ENCODE measurements around the gene NOTCH4. TPM values are rescaled to one million over a fixed set of nuclear protein-coding genes. Genes with fewer than 3 reads are reported as not detected.

NOTCH4 gene
- total and polyA plus RNA-seq, 2 of the 4 experiments (the other 2 are of a cell fraction) = 0.96 to 1.3 TPM

DNA sequence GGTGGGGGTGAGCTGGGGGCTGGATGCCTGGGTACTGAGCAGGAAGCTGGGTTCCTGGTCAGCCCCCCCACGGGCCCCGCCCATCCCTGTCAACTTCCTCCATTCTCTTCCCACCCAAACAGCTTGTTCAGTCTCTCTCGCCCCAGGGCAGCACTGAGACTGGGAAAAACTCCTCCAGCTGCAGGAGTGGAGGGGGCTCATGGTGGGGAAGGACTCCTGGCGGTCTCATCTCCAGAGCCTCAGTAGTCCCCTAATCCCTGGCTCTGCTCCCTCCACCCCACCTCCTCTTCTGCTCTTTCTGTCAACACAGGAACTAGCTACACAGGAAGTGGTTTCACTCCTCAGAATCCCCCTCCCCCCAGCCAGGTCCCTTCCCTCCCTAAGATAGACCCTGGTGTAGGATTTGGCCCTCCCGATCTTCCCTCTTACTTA, 31.2 kb downstream of the NOTCH4 start, which contains the start of gene GPSM3:
TSS of gene GPSM3 (minus strand) at position 36 of the 432 bp plus-strand sequence. CDS start 130 bp downstream, outside the sequence.
- no peaks in the 10 kb centered on the region for H3K9me3 ChIP-seq (ENCODE audit: control insufficient read depth, insufficient read depth, low read length)
- peaks cover 25% of the 10 kb centered on the region for H3K9me1 ChIP-seq (ENCODE audit: insufficient read depth, low read length)
- peak within 1 kb of the TSS; percentile 90 for H2BK15ac ChIP-seq (ENCODE audit: low read depth, low read length)
- TF ChIP-seq FOS (IDR thresholded peaks at IDR 0.05; ENCODE audit: low read depth, low read length) (no peak), NFE2L2 (IDR thresholded peaks at IDR 0.05; ENCODE audit: low read depth, low read length) (no peak), SMC3 (IDR thresholded peaks at IDR 0.05; ENCODE audit: low read depth, low read length) (no peak), RFX5 (IDR thresholded peaks at IDR 0.05; ENCODE audit: low read depth, low read length) (no peak), CTCF (conservative IDR thresholded peaks at IDR 0.05; ENCODE audit: low read depth, low read length) (no peak), CHD1 (IDR thresholded peaks at IDR 0.05; ENCODE audit: low read depth, low read length) (no peak), POLR2A (IDR thresholded peaks at IDR 0.05; ENCODE audit: low read depth, low read length) (no peak), CEBPB (IDR thresholded peaks at IDR 0.05; ENCODE audit: low read depth, low read length) (no peak), RCOR1 (IDR thresholded peaks at IDR 0.05; ENCODE audit: insufficient replicate concordance, low read length) (no peak), MAFK (IDR thresholded peaks at IDR 0.05; ENCODE audit: low read depth, low read length) (no peak)
- peak within 1 kb of the TSS; percentile 93 for H2BK120ac ChIP-seq (ENCODE audit: low read depth, low read length)
- H2BK5ac ChIP-seq (ENCODE audit: low read depth, low read length, poor library complexity, severe bottlenecking) = peak within 1 kb of the TSS; percentile 95
- H3K4me3 ChIP-seq (ENCODE audit: insufficient read depth, low read depth, low read length) = no peak within 1 kb of the TSS
- H2BK20ac ChIP-seq (ENCODE audit: low read depth, low read length) = peak within 1 kb of the TSS; percentile 84
- peak within 1 kb of the TSS; percentile 94; the same call in 1 of the 2 replicates for H3K23ac ChIP-seq (ENCODE audit: low read depth, low read length)
- POLR2A ChIA-PET (ENCODE audit: unreplicated experiment) = no interaction called here
- H3K4me2 ChIP-seq (ENCODE audit: low read depth, low read length) = peak within 1 kb of the TSS; percentile 87
- WGBS, 2 experiments (ENCODE audit: extremely low coverage in 2 of 2, insufficient read length in 1 of 2) = no CpG with 5 or more reads among the region's 5 CpGs
- intact Hi-C loops (cut with micrococcal nuclease) = no loop called here
- peak within 1 kb of the TSS; percentile 77 to 97 for H4K8ac ChIP-seq (ENCODE audit: low read depth in 2 of 2, low read length in 2 of 2)
- BruUV-seq (replicated peaks) = no TSS peak
- no peaks in the 10 kb centered on the region for H4K20me1 ChIP-seq (ENCODE audit: insufficient read depth, low read length)
- H3K4me1 ChIP-seq (ENCODE audit: control insufficient read depth, insufficient read depth, low read length) = peaks cover 15% of the 10 kb centered on the region
- H3K4ac ChIP-seq (ENCODE audit: low read depth, low read length) = peak within 1 kb of the TSS; percentile 98
- peak within 1 kb of the TSS; percentile 98 for H2AK9ac ChIP-seq (replicated peaks; ENCODE audit: low read depth, low read length, poor library complexity)
- in situ Hi-C loops (cut with MboI; ENCODE audit: low sequenced_read_pairs) = loop anchor here (5.0 to 25.0 kb wide), 2 partner anchors 75 to 770 kb away; partner anchors contain the start of genes BRD2 and HLA-DMA
- H3K56ac ChIP-seq (ENCODE audit: extremely low read depth, insufficient read depth, low read length) = peak within 1 kb of the TSS; percentile 42
- H3K27me3 ChIP-seq (ENCODE audit: control insufficient read depth, insufficient read depth, low read length) = no peaks in the 10 kb centered on the region
- peaks cover 20 to 61% of the 10 kb centered on the region in 2 experiments for H3K79me1 ChIP-seq (ENCODE audit: low read depth in 1 of 2, low read length in 2 of 2)
- peaks cover 4% of the 10 kb centered on the region for H3K36me3 ChIP-seq (ENCODE audit: control insufficient read depth, insufficient read depth, low read length)
- peak within 1 kb of the TSS; percentile 100 for H2AK5ac ChIP-seq (ENCODE audit: low read depth, low read length)
- peak within 1 kb of the TSS; percentile 58 for H3K9ac ChIP-seq (ENCODE audit: low read depth, low read length)
- dilution Hi-C loops (cut with HindIII; ENCODE audit: low sequenced_read_pairs, unreplicated experiment) = no loop called here
- peak within 1 kb of the TSS; percentile 92 for H3K27ac ChIP-seq (ENCODE audit: insufficient read depth, low read length)
- CTCF ChIA-PET = no interaction called here
- H4K91ac ChIP-seq (ENCODE audit: insufficient read depth, low read depth, low read length) = peak within 1 kb of the TSS; percentile 97
- peak within 1 kb of the TSS; percentile 96 for H3K14ac ChIP-seq (replicated peaks; ENCODE audit: low read depth, low read length)
- DNase-seq (peak; percentile 36), ATAC-seq (ENCODE audit: low read depth) (no peak)
- peak within 1 kb of the TSS; percentile 100 for H4K5ac ChIP-seq (ENCODE audit: low read depth, low read length)
- peak within 1 kb of the TSS; percentile 98 for H3K18ac ChIP-seq (ENCODE audit: low read depth, low read length)
- H2AFZ ChIP-seq (replicated peaks; ENCODE audit: low read length, poor library complexity) = peak within 1 kb of the TSS; percentile 88
